GM21619 (cell line): ENCODE measurements around the gene AGBL3.
A peak's percentile ranks its signal among the peaks of the same experiment; 100 is the strongest.
"Not testable (repeated sequence)": the region's sequence is repeated elsewhere in the genome, so short reads cannot be mapped to it uniquely, and the experiment has no call there.

Experiments used
- ATAC-seq: cut with Tn5 transposase; IDR thresholded peaks from one replicate; pipeline ENCODE4 v1.9.1; 2021; ENCODE audit not compliant: unreplicated experiment

The AGBL3 gene

DNA sequence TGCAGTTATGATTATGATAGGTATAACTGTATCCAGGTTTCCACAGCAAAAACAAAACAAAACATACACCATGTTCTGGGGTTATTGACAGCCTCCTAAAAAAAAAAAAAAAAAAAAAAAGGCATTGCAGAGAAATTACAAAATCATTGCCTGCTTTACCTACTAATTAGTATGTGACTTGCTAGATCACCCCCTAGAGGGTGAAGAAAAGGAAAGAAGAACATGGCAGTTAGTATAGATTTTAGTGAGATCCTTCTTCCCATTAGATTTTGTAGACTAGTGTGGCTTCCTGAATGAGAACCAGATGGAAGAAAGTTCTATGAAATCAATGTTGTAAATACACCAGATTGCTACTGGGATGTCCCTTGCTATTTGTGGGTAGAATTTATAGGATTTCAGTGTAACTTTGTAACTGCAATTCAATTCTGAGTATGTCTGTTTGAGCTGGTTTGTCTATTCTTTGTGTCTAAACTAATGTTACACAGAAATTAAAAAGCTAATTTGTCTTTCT lies 24.0 kb upstream of the AGBL3 start:
- no peak for ATAC-seq

DNA sequence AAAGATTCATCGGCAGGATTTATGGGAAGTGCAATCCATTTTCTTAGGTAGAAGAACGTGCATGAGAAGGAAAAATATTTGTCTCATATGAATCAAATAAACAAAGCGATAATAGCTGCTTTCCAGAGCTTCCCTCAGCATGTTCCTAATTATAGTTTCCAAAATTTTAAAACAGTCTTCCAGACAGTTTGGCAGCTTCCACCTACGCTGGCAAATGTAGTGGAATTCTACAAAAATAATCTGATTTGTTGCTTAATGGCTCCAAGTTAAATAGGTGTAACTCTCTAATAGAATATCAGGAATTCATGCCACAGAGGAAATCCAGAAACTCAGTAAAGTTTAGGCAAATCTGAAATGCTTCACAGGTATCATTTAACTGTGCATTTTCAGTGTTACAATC lies 23.3 kb upstream of the AGBL3 start:
- no peak for ATAC-seq

DNA sequence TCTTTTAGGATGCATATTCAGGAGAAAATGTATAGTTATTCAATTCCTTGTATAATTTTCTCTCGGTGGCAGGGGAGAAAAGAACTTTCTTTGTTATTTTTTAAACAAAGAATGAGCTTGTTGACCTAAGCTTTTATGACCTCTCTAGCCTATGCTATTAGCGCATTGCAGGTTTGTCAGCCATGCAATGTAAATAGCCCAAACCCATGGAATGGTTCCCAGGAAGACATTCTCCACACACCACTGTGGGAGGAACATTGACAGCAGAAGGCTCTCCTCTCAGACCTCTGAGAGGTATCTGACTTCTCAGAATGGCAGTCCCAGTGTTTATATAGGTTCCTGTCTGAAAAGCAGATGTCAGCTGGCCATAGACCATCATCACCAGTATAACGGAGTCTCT lies 19.6 kb upstream of the AGBL3 start:
- ATAC-seq, result no peak

DNA sequence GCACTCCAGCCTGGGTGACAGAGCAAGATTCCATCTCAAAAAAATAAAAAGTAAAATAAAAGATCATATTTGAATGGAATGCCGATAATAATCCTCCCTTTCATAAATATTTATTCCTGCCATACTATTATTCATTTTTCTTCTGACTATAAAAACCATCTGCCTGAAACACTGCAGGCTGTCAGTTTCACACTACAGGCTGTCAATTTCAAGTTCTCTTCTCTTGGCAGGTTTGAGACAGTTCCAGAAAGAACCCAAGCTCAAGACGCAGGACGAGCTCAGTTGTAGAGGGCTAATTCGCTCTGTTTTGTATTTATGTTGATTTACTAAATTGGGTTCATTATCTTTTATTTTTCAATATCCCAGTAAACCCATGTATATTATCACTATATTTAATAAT lies 18.2 kb upstream of the AGBL3 start:
- no peak for ATAC-seq

DNA sequence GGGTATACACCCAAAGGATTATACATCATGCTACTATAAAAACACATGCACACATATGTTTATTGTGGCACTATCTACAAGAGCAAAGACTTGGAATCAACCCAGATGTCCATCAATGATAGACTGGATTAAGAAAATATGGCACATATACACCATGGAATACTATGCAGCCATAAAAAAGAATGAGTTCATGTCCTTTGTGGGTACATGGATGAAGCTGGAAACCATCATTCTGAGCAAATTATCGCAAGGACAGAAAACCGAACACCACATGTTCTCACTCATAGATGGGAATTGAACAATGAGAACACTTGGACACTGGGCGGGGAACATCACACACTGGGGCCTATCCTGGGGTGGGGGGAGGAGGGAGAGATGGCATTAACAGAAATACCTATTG lies 4.7 kb upstream of the AGBL3 start:
- not testable (repeated sequence) for ATAC-seq

DNA sequence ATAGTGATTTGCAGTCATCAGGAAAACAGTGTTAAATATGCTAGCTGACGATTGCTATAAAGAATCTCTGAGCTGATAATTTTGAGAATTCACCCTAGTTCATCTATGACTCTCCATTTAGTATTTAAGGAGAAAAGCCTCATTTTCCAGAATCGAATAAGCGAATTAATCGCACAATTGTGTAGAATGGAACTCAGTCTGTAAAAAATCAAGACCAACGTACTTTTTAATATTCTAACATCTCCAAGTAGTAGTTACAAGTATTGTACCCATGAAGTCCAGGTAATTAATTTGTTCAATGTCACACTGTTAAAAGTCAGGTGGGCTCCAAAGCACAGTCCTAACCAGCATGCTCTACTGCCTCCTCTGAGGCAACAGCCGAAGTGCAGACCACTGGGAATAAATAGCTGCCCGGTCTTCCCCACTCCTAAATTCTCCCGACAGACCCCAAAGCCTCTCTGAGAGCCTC lies 380 bp upstream of the AGBL3 start:
- peak; percentile 38 for ATAC-seq

DNA sequence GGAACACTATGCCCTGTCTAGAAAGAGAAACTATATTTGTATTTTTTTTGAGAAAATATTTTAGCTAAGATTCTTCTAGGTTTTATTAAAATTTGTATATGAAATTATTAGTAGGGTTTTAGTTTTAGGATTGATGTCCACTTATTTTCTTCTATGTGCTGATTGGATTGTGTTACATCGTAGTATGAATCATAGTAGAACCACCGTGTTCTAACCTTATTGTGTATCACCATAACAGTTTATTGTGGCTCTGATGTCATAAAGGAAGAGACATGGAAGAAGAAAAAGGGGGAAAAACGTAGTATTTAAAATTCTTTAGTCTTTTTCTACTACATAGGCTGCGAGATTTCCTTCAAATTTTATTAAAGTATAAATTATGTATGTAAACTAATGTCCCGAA lies 1.9 kb downstream of the AGBL3 start:
- ATAC-seq, result no peak

DNA sequence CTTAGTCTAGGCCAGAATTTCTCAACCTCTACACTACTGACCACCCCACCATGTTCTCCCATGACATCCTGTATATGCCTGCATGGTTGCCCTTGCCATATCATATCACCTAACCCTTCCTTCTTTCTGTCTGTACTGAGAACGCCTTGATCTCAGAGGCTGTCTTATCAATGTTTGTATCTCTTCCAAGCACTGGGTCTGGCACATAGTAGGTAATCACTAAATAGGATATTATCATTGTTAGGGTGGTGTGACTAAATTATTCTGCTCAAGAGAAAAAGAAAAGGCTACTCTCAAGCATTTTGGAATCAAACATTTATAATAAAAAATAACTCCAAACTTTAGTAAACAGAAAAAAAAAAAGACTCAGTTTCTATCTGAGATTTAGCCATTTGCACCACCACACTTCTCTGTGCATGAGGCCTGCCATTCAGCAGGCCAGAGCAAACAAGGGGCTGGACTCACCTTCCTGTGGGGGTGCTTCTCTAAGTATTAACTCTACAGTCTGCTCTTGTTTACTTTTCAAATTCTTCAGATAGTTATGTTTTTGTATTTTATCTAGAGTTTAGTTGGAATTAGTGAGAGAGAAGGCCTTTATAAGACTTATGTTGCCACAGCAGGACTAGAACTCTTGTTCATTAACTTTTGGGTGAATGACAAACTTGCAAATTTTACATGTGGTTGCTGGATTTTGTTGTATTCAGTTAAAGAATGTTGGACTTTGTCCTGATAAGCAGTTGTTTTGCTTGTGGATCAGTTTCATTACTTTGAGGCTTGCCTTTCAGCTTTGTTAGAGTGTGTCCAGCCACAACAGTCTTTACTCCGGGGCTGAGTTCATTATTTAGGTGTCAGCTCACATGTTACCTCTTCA lies 5.4 kb downstream of the AGBL3 start:
- no peak for ATAC-seq

DNA sequence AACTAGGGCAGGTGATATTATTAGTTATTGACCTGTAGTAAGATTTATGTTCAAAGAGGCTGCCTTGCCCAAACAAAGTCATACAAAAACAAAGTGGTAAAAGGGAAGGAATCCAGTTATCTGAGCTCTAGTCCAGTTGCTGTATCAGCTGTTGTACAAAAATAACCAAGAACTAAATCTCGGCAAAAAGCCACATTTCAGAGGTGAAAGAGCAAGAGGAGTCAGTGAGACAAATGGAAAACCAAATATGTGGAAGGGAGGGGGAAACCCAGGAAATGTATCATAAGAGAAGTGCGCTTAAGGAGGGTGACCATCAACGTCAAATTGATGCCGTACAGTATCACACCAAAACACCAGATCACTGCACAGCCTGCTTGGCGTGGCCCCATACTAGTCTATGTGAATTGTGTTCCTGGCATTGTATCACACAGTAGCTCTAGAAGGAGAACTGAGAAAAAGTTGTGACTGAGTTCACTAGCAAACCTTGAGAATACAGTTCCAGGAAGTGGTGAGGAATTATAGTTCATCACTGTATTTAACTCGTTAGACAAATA lies 6.4 kb downstream of the AGBL3 start:
- peak; percentile 68 for ATAC-seq

DNA sequence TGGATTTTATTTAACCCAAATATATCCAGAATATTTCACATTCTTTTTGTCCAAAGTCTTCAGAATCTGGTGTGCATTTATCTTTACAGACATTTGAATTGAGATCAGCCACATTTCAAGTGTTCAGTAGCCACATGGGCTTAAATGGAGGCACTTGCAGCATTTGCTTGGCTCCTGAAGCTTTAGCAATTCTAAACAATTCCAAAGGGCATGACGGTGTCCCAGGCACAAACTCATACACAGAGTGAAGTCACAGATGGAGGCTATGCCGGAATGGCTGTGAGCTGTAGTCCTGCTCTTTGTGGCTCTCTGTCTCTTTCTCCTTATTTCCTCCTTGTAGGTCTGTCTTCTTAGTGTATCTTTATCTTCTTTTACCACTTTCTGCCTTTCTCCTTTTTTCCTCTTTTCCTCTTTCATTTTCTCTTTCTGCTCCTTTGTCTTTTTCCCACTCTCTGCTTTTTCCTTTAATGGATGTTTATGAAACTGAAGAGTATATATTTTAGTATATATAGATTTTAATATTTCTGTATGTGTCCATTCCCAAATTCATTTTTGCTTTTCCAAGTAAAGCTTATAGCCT lies 7.7 kb downstream of the AGBL3 start:
- ATAC-seq, result no peak

DNA sequence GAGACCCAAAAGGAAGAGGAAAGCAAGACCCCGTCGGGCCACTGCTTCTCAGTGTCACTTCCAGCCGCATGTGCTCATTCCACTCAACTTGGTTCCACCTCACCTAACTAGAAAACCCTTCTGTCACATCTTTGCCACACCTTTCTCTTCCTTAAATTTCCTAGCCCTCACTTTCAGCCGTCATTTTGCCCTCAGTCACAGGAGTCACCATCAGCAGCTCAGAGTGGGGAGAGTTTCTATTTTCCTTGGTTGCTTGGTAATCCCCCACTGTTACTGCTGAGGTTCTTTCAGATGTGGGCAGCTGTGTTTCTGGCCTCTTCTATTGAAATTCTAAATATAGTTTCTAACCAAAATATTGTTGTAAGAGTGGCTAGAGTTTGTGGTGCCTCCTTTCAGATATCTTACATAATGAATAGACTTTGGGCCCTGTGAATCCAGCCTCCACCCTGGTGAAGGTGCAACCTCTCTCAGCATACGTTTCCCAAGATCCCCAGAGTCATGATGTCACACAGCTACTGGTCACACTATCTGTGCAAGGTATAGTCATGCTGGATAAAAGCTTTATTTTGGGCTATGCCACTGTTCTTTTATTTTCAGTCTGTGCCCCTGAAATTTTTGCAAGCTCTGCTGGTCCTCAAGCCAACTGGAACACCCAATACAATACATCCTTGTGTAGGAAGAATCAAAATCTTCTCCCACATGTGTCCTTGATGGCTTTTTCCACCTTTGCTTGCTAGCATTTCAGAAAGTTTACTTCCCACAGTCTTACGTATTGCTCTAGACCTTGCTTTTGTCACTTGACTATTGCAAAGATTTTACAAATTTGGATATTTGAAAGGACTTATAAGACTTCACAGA lies 9.2 kb downstream of the AGBL3 start:
- ATAC-seq, result peak; percentile 36

DNA sequence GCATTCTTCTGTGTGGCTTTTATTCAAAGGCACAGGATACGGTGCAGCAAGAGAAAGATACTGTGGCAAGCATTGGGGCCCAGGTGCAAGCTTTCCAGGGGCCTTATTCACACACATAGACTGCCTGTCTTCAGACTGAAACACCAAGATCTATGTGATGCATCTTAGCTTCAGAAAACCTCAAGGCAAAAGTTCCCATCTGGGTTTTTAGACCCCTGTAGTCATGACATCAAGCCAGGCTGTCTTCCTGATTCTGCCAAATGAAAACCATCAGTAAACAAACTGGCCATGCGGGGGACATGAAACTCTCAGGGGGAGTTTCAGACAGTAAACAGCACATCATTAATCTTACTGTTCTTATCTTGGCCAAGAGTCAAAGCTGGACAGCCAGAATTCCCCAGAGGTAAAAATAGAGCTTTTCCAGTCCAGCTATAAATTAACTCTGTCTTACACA lies 9.8 kb downstream of the AGBL3 start:
- peak; percentile 42 for ATAC-seq

DNA sequence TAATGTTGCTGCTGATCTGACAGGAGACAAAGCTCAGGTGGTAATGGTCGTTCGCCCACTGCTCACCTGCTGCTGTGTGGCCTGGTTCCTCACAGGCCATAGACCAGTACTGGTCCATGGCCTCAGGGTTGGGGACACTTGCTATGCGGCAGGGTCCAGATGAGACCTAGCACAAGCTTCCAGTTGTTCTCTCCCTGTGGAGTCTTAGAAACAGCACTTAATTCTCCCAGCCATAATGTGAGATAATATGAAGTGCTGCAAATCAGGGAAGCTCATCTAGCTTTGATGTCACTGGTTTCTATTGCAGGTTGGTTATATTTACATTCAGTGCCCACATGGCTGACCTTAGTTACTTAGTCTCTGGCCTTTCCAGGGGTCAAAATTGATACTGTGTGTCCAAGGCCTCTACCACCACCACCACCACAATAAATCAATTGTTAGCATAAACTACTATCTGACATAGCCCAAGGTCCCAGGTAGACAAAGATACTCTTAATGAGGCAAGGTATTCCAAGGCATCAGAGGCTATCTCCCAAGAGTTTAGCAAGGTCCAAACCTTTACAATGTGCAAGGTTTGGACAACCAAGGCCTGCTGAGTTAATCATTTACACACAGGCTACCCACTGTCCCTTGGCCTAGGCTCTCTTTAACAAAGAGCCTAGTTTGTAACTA lies 11.0 kb downstream of the AGBL3 start:
- no peak for ATAC-seq

DNA sequence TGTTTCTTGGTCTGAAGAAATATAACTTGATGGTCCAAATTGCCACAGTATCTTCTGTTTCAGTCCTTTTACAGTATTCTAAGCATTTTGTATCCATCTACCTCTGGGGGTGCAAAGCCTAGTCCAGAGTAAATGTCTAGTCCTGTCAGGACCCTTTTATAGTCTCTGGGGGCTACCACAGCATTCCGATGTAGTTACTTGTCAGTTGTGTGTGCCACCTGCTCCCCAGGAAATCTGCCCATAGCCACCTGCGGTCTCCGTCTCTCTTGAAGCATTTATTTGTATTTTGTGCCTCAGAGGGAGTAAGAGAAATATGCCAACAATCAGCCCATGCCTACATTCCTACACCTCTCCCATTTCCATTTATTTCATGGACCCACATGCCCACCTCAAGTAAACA lies 12.8 kb downstream of the AGBL3 start:
- ATAC-seq, result no peak

DNA sequence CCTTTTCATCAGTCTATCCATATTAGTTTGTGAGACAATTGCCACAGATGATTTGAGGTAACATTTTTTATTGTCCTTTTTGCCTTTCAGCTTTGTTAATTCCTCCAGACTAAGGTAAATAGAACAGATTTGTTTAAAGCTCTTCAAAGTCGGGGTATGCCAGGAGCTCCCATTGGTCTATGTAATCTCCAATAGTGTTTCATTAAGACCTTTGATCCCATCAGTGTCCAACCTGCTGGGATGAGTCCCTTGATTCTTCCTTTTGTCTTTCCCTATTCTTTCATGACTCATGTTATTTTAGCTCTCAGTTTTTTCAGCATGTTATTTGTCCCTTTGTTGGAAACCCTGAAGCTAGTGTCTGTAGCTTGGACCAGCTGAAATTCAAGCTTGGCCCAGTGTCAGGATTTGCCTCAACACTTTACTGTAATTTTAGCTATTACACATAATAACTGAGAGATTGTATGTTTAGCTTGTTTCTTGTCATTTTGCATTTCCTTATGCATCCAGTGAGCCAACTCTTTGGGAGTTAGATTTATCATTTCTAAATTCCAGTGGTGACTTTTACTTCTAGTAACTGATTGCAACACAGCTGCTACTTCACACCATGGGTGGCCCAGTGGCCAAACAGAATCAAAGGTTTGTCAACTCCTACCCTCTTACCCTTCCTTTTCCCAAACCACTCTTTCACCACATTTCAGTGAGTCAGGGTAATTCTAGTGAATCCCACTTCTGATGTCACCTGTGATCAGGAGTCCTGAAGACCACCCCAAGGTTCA lies 15.3 kb downstream of the AGBL3 start:
- ATAC-seq, result no peak

DNA sequence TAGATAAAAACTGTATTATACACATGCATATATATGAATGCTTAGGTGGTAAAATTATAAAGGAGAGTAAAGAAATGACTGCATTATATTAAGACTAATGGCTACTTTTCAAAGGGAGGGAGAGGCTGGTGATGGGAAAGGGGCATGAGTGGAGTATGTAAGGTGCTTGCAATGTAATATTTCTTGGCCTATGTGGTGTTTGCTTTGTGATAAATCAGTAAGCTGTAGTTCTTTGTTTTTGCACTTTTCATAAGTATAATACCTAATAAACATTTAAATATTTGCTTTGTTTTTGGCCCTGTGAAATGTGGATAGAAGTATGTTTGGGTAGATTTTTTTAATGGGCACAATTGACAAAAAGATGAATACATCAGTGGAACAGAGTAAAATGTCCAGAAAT lies 25.9 kb downstream of the AGBL3 start:
- no peak for ATAC-seq

DNA sequence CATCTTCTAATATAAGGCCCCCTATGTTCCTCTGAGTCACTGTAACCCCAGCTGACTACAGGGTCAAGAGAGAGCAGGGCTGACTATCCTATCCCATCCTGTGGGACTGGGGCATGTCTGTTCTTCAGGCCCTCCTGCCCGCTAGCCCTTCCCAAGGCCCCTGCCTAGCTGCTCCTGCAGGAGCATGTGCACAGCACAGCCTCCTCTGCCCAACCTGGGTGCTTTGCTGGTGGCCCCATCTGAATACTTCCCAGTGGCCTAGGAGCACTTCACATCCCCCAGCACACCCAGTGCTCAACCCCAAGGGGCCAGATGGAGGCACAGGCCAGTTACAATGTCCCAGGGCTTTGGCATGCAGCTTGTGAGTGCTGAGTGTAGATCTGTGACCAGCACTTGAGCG lies 37.3 kb downstream of the AGBL3 start:
- no peak for ATAC-seq

DNA sequence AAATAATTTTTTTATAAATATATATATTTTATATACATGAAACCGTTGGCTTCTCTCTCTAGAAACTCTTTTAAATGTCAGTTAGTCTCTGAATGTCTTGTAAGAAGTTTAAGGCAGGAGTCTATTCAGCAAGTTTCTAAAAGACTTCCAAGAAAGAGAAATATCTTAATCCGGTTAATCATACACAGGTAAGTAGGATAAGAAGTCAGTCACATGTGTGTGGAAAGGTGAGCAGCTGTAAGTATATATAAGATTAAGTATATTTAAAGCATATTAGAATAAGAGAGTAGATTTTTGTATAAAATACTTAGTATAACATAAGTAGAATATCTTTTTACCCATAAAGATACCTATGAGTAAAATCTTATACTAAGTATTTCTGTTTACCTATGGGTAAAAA lies 48.9 kb downstream of the AGBL3 start:
- no peak for ATAC-seq

DNA sequence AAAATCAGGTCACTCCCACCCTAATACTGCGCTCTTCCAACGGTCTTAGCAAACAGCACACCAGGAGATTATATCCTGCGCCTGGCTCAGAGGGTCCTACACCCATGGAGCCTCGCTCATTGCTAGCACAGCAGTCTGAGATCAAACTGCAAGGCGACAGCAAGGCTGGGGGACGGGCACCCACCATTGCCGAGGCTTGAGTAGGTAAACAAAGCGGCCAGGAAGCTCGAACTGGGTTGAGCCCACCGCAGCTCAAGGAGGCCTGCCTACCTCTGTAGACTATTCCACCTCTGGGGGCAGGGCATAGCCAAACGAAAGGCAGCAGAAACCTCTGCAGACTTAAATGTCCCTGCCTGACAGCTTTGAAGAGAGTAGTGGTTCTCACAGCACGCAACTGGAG lies 80.7 kb downstream of the AGBL3 start:
- not testable (repeated sequence) for ATAC-seq

DNA sequence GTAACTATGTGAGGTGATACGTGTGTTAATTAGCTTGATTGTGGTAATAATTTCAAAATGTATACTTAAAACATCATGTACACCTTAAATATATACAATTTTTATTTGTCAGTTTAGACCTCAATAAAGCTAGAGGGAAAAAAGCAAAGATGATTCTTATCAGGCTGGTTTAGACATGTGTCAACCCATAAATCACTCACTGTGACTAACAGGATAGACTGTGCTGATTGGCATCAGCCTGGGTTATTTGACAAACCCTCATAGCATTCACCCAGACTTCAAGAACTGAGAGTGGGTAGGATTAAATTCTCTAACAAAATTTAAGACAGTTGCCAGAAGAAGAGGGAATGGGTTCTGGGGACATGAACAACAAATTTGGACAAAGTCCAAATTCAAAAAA lies 87.8 kb downstream of the AGBL3 start:
- ATAC-seq, result no peak
